Fibroblast of lung (primary cell): ENCODE data around the gene CSF2.

Source experiments
- EZH2 ChIP-seq: IDR thresholded peaks from 2 replicates; pipeline ENCODE4 v1.5.1; 2012; ENCODE audit warnings: low read length, control low read depth, mild to moderate bottlenecking; ENCODE audit errors: missing control alignments
- TF ChIP-seq, protein P1 (sequence below), 2 donors: IDR thresholded peaks in 1 of 2; conservative IDR thresholded peaks in 1 of 2; 1 replicate in 1 of 2; 2 replicates in 1 of 2; pipeline ENCODE4 v1.5.1; 2011 to 2012; ENCODE audit warnings: low read length in 2 of 2, control low read depth in 1 of 2, inconsistent platforms in 1 of 2, low read depth in 1 of 2, mild to moderate bottlenecking in 1 of 2

DNA sequence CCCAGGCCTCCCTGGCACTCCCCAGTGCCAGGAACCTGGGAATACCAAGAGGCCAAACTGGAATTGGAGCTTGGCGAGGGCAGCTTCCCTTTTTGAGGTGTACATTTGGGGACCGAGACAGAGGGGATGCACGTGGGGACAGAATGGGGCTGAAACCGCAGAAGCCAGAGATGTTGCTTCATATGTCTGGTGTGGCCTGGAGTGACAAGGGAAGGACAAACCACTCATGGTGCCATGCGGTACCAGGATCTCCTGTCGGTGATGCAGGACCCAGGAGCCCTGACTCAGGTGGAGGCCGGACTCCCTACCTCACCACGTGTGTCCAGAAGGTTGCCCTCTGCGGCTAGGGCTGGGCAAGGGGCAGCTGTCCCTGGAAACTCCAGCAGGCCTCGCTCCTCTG lies 4.0 kb upstream of the CSF2 start:
- TF ChIP-seq, protein P1, sequence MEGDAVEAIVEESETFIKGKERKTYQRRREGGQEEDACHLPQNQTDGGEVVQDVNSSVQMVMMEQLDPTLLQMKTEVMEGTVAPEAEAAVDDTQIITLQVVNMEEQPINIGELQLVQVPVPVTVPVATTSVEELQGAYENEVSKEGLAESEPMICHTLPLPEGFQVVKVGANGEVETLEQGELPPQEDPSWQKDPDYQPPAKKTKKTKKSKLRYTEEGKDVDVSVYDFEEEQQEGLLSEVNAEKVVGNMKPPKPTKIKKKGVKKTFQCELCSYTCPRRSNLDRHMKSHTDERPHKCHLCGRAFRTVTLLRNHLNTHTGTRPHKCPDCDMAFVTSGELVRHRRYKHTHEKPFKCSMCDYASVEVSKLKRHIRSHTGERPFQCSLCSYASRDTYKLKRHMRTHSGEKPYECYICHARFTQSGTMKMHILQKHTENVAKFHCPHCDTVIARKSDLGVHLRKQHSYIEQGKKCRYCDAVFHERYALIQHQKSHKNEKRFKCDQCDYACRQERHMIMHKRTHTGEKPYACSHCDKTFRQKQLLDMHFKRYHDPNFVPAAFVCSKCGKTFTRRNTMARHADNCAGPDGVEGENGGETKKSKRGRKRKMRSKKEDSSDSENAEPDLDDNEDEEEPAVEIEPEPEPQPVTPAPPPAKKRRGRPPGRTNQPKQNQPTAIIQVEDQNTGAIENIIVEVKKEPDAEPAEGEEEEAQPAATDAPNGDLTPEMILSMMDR (conservative IDR thresholded peaks at IDR 0.05 in 1 of 2, IDR thresholded peaks at IDR 0.05 in 1 of 2; ENCODE audit: low read depth in 1 of 2, low read length in 2 of 2): no peak
- no peak for TF ChIP-seq EZH2
